Measurements from ENCODE around the gene MT1M.
"Not testable (repeated sequence)": the region's sequence is repeated elsewhere in the genome, so short reads cannot be mapped to it uniquely, and the experiment has no call there.

Gene MT1M

GRCh38 chr16:56609463-56609921 is 23.0 kb upstream of the MT1M start:
- DNase-seq = peak; percentile 64

GRCh38 chr16:56610017-56610608 is 22.3 kb upstream of the MT1M start:
- peak; percentile 58 for DNase-seq

GRCh38 chr16:56610609-56611111 is 21.8 kb upstream of the MT1M start:
- DNase-seq = no peak

- DNase-seq = no peak
Measured at GRCh38 chr16:56611281-56611833, 21.1 kb upstream of the MT1M start.

- no peak for DNase-seq
Measured at GRCh38 chr16:56613706-56614105, 18.8 kb upstream of the MT1M start.

- DNase-seq = no peak
Measured at GRCh38 chr16:56614549-56614991, 17.9 kb upstream of the MT1M start.

- no peak for DNase-seq
Measured at GRCh38 chr16:56615353-56615752, 17.1 kb upstream of the MT1M start.

GRCh38 chr16:56616608-56617211 is 15.7 kb upstream of the MT1M start:
- DNase-seq = no peak

GRCh38 chr16:56617212-56618085 is 15.0 kb upstream of the MT1M start:
- DNase-seq = no peak

GRCh38 chr16:56618138-56618537 is 14.3 kb upstream of the MT1M start:
- DNase-seq = no peak

GRCh38 chr16:56620339-56620897 is 12.0 kb upstream of the MT1M start:
- no peak for DNase-seq

- not testable (repeated sequence) for DNase-seq
Measured at GRCh38 chr16:56621665-56622445, 10.6 kb upstream of the MT1M start.

GRCh38 chr16:56623184-56623583 is 9.3 kb upstream of the MT1M start:
- DNase-seq = not testable (repeated sequence)

GRCh38 chr16:56623637-56624036 is 8.8 kb upstream of the MT1M start:
- DNase-seq = no peak

GRCh38 chr16:56625140-56625942 is 7.1 kb upstream of the MT1M start, which contains the start of gene MT1E:
Gene MT1E, plus strand, starts transcription at chr16:56625781. Its CDS starts 71 bp downstream, at chr16:56625852.
- peak; percentile 49 for DNase-seq

- DNase-seq = no peak
Measured at GRCh38 chr16:56625943-56626654, 6.4 kb upstream of the MT1M start.

GRCh38 chr16:56626685-56627084 is 5.8 kb upstream of the MT1M start:
- DNase-seq = no peak

GRCh38 chr16:56628486-56629350 is 3.7 kb upstream of the MT1M start:
- no peak for DNase-seq

- DNase-seq = no peak
Measured at GRCh38 chr16:56629531-56629930, 2.9 kb upstream of the MT1M start.
